ENCODE data around the gene ADAMTS8. TPM values are rescaled to one million over a fixed set of nuclear protein-coding genes. Genes with fewer than 3 reads are reported as not detected.

The ADAMTS8 gene
- total and polyA plus RNA-seq, 4 donors = 0.02 to 0.08 (median 0.07) TPM; not detected in 1

GRCh38 chr11:130359419-130359818 lies 69.0 kb downstream of the ADAMTS8 start:
- no peak for DNase-seq (ENCODE audit: low spot score)
- TF ChIP-seq TAF1 (conservative IDR thresholded peaks at IDR 0.05) (no peak), FOXA1 (IDR thresholded peaks at IDR 0.05) (no peak), ATF3 (IDR thresholded peaks at IDR 0.05) (no peak), GABPA (IDR thresholded peaks at IDR 0.05 in 1 of 2, conservative IDR thresholded peaks at IDR 0.05 in 1 of 2) (no peak), SP1 (IDR thresholded peaks at IDR 0.05) (no peak), HNF4G (IDR thresholded peaks at IDR 0.05) (no peak), RXRA (IDR thresholded peaks at IDR 0.05) (no peak), RAD21 (IDR thresholded peaks at IDR 0.05) (no peak), FOXA2 (IDR thresholded peaks at IDR 0.05) (no peak), YY1 (IDR thresholded peaks at IDR 0.05) (no peak), CTCF (IDR thresholded peaks at IDR 0.05; ENCODE audit: low read depth, low read length, missing input control) (no peak), HNF4A (conservative IDR thresholded peaks at IDR 0.05) (no peak), ZBTB33 (IDR thresholded peaks at IDR 0.05) (no peak), REST (IDR thresholded peaks at IDR 0.05) (no peak), NR2F2 (IDR thresholded peaks at IDR 0.05) (no peak), JUND (IDR thresholded peaks at IDR 0.05) (no peak), EGR1 (IDR thresholded peaks at IDR 0.05; ENCODE audit: low read depth in 2 of 2) (no peak), MAX (IDR thresholded peaks at IDR 0.05) (no peak)
- H3K4me3 ChIP-seq (ENCODE audit: low read depth in 1 of 3, low read length in 3 of 3) = no peak overlapping the region
- peaks cover 0 to 4% (median 0%) of the 10 kb centered on the region in 4 donors for H3K9me3 ChIP-seq (ENCODE audit: control insufficient read depth in 4 of 4, low read length in 3 of 4)
- H3K27ac ChIP-seq (ENCODE audit: low read depth in 1 of 2, low read length in 2 of 2) = no peak overlapping the region
- peaks cover 0 to 3% (median 0%) of the 10 kb centered on the region in 4 donors for H3K36me3 ChIP-seq (ENCODE audit: control insufficient read depth in 4 of 4, insufficient read depth in 3 of 4, low read depth in 1 of 4, low read length in 3 of 4)
- H3K4me1 ChIP-seq (ENCODE audit: control insufficient read depth in 4 of 4, insufficient read depth in 4 of 4, low read length in 3 of 4) = no peaks in the 10 kb centered on the region
- H3K9ac ChIP-seq (ENCODE audit: low read depth in 1 of 2, low read length in 2 of 2) = no peak overlapping the region
- no peaks in the 10 kb centered on the region for H3K27me3 ChIP-seq (ENCODE audit: control insufficient read depth in 4 of 4, insufficient read depth in 4 of 4, low read length in 3 of 4)

Data from liver (tissue), 9 donors.